GM12878 (cell line): ENCODE measurements around the gene OLFML3. TPM values are rescaled to one million over a fixed set of nuclear protein-coding genes. Genes with fewer than 3 reads are reported as not detected.

Experiments
- ATAC-seq: fragments of 200-7000 bp; cut with Tn5 transposase; 3 replicates; pipeline ENCODE4 v1.9.1; 2020; ENCODE audit warnings: mild to moderate bottlenecking, moderate library complexity
- BruUV-seq: library from RNA; stranded (reverse); fragments of 400-500 nt; replicated peaks from 2 replicates; lab custom pipeline; 2021; lab: Mats Ljungman, UMichigan
- CTCF ChIA-PET: fragments of 300-600 bp; sonication (Branson Sonifier 250); formaldehyde crosslinking; extraction: SDS; loops from one replicate; lab custom pipeline; 2021; ENCODE audit warnings: inconsistent platforms; lab: Yijun Ruan, JAX
- POLR2A ChIA-PET: fragments of 350-600 bp; formaldehyde crosslinking; extraction: SDS; loops from one replicate; lab custom pipeline; 2021; ENCODE audit warnings: inconsistent platforms; lab: Charles Lee
- RAD21 ChIA-PET: fragments of 300-600 bp; sonication (Branson Sonifier 250); formaldehyde crosslinking; loops from one replicate; lab custom pipeline; 2023; ENCODE audit warnings: antibody characterized with exemption; ENCODE audit not compliant: unreplicated experiment; lab: Charles Lee
- SMC1A ChIA-PET: fragments of 300-600 bp; sonication (Branson Sonifier 250); formaldehyde crosslinking; loops from one replicate; lab custom pipeline; 2023; ENCODE audit not compliant: unreplicated experiment, uncharacterized antibody; lab: Charles Lee
- DNase-seq: peaks from one replicate; pipeline ENCODE4 v3.0.0-alpha.2; 2011; ENCODE audit warnings: low read depth, low spot score
- FAIRE-seq: peaks from 3 replicates; lab custom pipeline; 2011; peaks lifted over from hg19 to GRCh38; lab: Jason Lieb, UNC
- H2AFZ ChIP-seq: 2 replicates; pipeline ENCODE4 v1.6.0; 2011; ENCODE audit warnings: low read depth, low read length, control low read depth; ENCODE audit not compliant: control insufficient read depth
- H3K27ac ChIP-seq: 2 replicates; pipeline ENCODE4 v1.5.1; 2011; ENCODE audit warnings: control low read depth; ENCODE audit not compliant: control insufficient read depth, insufficient read depth
- H3K27me3 ChIP-seq, 2 experiments: replicated peaks in 1 of 2; 2 replicates each; pipeline versions ENCODE4 v1.6.0 to v1.6.1; 2011; ENCODE audit warnings: low read length in 1 of 2; ENCODE audit not compliant: control insufficient read depth in 2 of 2, insufficient read depth in 2 of 2
- H3K36me3 ChIP-seq, 2 experiments: 2 replicates each; pipeline ENCODE4 v1.5.1; 2011; ENCODE audit warnings: low read length in 1 of 2; ENCODE audit not compliant: control insufficient read depth in 2 of 2, insufficient read depth in 2 of 2
- H3K4me1 ChIP-seq: 2 replicates; pipeline ENCODE4 v1.6.1; 2011; ENCODE audit warnings: mild to moderate bottlenecking, low read length, moderate library complexity, mixed read lengths; ENCODE audit not compliant: control insufficient read depth, insufficient read depth
- H3K4me2 ChIP-seq: 2 replicates; pipeline ENCODE4 v1.6.0; 2011; ENCODE audit warnings: control low read depth; ENCODE audit not compliant: control insufficient read depth, insufficient read depth
- H3K4me3 ChIP-seq: fragments of 200-600 bp; sonication (generic); 2 replicates; pipeline ENCODE4 v1.5.1; 2016
- H3K79me2 ChIP-seq: 2 replicates; pipeline ENCODE4 v1.6.0; 2011; ENCODE audit warnings: low read length; ENCODE audit not compliant: control insufficient read depth, insufficient read depth
- H3K9ac ChIP-seq: 2 replicates; pipeline ENCODE4 v1.8.0; 2011; ENCODE audit warnings: low read length, control low read depth, mixed read lengths; ENCODE audit not compliant: control insufficient read depth, insufficient read depth
- H3K9me3 ChIP-seq: replicated peaks from 3 replicates; pipeline ENCODE4 v1.5.1; 2011; ENCODE audit warnings: mild to moderate bottlenecking, low read length; ENCODE audit not compliant: control insufficient read depth, insufficient read depth
- H4K20me1 ChIP-seq: 2 replicates; pipeline ENCODE4 v1.6.0; 2011; ENCODE audit not compliant: control insufficient read depth, insufficient read depth
- BCL11A ChIP-seq: IDR thresholded peaks from 2 replicates; pipeline ENCODE4 v1.6.1; 2011; ENCODE audit warnings: low read depth, low read length
- CTCF ChIP-seq, 3 experiments: IDR thresholded peaks in 2 of 3; conservative IDR thresholded peaks in 1 of 3; 2 replicates each; pipeline ENCODE4 v1.5.1; 2011; ENCODE audit warnings: low read depth in 3 of 3, low read length in 3 of 3, mild to moderate bottlenecking in 3 of 3, control low read depth in 2 of 3, moderate library complexity in 2 of 3, inconsistent platforms in 1 of 3, mixed read lengths in 1 of 3; ENCODE audit not compliant: control insufficient read depth in 2 of 3, insufficient read depth in 1 of 3; ENCODE audit errors: extremely low read depth in 1 of 3
- JUNB ChIP-seq: IDR thresholded peaks from 2 replicates; pipeline ENCODE4 v1.6.1; 2016; ENCODE audit warnings: antibody characterized with exemption, mild to moderate bottlenecking
- LARP7 ChIP-seq: fragments of 450-650 bp; IDR thresholded peaks from 2 replicates; pipeline ENCODE4 v1.6.1; 2017; ENCODE audit warnings: mild to moderate bottlenecking
- TAF1 ChIP-seq: IDR thresholded peaks from 2 replicates; pipeline ENCODE4 v1.6.1; 2011; ENCODE audit warnings: mild to moderate bottlenecking, low read depth, low read length, borderline replicate concordance
- WGBS: methylation state at CpG from one replicate; pipeline ENCODE4 v1.1.6; 2016; ENCODE audit warnings: low lambda C conversion rate; ENCODE audit not compliant: insufficient replicate concordance, insufficient coverage; ENCODE audit errors: missing lambda C conversion rate; 5-methylcytosine and 5-hydroxymethylcytosine counted together
- in situ Hi-C: fragments of 300-500 bp; cut with MboI; formaldehyde crosslinking; loops from 9 replicates; pipeline ENCODE4 v1.14.3; 2018; ENCODE audit warnings: mixed read lengths
- intact Hi-C: fragments of 100-400 bp; cut with micrococcal nuclease; formaldehyde crosslinking; loops from one replicate; pipeline ENCODE4 v1.14.2; 2022; ENCODE audit not compliant: unreplicated experiment
- polyA plus RNA-seq, 11 experiments: library from polyadenylated mRNA; depleted of rRNA in 4 of 11; unstranded in 6 of 11; stranded (reverse) in 5 of 11; fragments of >200 nt; fragmentation: Nextera tagmentation in 4 of 11; fragmentation: Illumina TruSeq in 1 of 11; extraction: Ambion mirVana in 4 of 11; extraction: Trizol in 1 of 11; gene quantifications; 1 replicate in 1 of 11; 2 replicates in 10 of 11; pipeline versions ENCODE4 v1.2.1 to v1.2.3, GENCODE V29; 2011 to 2016; ENCODE audit warnings: inconsistent platforms in 2 of 11, missing spikeins in 2 of 11, low read depth in 1 of 11
- total RNA-seq, 4 experiments: library from RNA; depleted of rRNA in 3 of 4; stranded (reverse); fragments of >200 nt in 3 of 4; fragmentation: Illumina TruSeq in 1 of 4; extraction: Trizol in 1 of 4; gene quantifications; 2 replicates each; pipeline versions ENCODE4 v1.2.1 to v1.2.3, GENCODE V29; 2013 to 2021

OLFML3 gene
- total and polyA plus RNA-seq, 10 of the 15 experiments (the other 5 are each of a cell fraction or from before 2014, with no cell fraction given), result 0.03 TPM; not detected in 9

- WGBS, result 61% methylated on average over 4 of the region's 4 CpGs
- in situ Hi-C loops, result loop anchor here (10.0 kb wide), 1 partner anchor 578 kb away; no protein-coding TSS in a partner anchor
- TF ChIP-seq LARP7 (no peak), TAF1 (no peak), JUNB (no peak), BCL11A (no peak), CTCF (IDR thresholded peaks at IDR 0.05 in 2 of 3, conservative IDR thresholded peaks at IDR 0.05 in 1 of 3; ENCODE audit: control insufficient read depth in 2 of 3, extremely low read depth in 1 of 3, insufficient read depth in 1 of 3, low read depth in 3 of 3, low read length in 3 of 3) (peak; percentile 15 to 45 (median 27); a peak in 2 of 6 replicates)
These were observed 2.5 kb upstream of the OLFML3 start for GRCh38 chr1:113976609-113977278.

More at GRCh38 chr1:113976609-113977278, 2.5 kb upstream of the OLFML3 start:
- ChIA-PET CTCF (interaction anchor here (0.6 to 8.7 kb wide), 24 partner anchors 9 to 405 kb away, joined by 3 to 235 read pairs (median 3); partner anchors contain the start of gene HIPK1), POLR2A (no interaction called here), SMC1A (interaction anchor here (0.6 to 8.4 kb wide), 20 partner anchors 11 to 307 kb away, joined by 3 to 157 read pairs (median 4); partner anchors contain the start of gene AP4B1), RAD21 (interaction anchor here (0.8 to 6.9 kb wide), 9 partner anchors 9 to 636 kb away, joined by 3 to 96 read pairs (median 4); no protein-coding TSS in a partner anchor)
- Histone ChIP-seq H3K9ac (no peak overlapping the region), H3K4me3 (no peak overlapping the region), H3K36me3 (peaks cover 3 to 6% of the 10 kb centered on the region in 2 experiments), H3K27ac (no peak overlapping the region), H3K27me3 (no peaks in the 10 kb centered on the region), H3K79me2 (no peaks in the 10 kb centered on the region), H3K4me1 (peaks cover 3% of the 10 kb centered on the region; the same call in 1 of the 2 replicates), H2AFZ (no peak overlapping the region), H3K4me2 (no peak overlapping the region), H4K20me1 (no peaks in the 10 kb centered on the region), H3K9me3 (no peaks in the 10 kb centered on the region)
- intact Hi-C loops, result loop anchor here (5.0 kb wide), 2 partner anchors 139 to 241 kb away; no protein-coding TSS in a partner anchor
- DNase-seq, result no peak
- ATAC-seq, result peak; percentile 54
- no TSS peak for BruUV-seq
- FAIRE-seq, result peak; percentile 57
